Thyroid gland (tissue), 4 donors: Measurements from ENCODE around the gene FXYD6. TPM values are rescaled to one million over a fixed set of nuclear protein-coding genes. Genes with fewer than 3 reads are reported as not detected.
A peak's percentile ranks its signal among the peaks of the same experiment; 100 is the strongest.

Experiments used
- DNase-seq, 2 donors: peaks; one replicate each; pipeline ENCODE4 v3.0.0-alpha.2; 2019
- H3K27ac ChIP-seq, 3 donors: fragments of 200-600 bp; sonication (generic); 1 replicate in 2 of 3; 2 replicates in 1 of 3; pipeline ENCODE4 v1.5.1; 2016 to 2019; ENCODE audit warnings: mild to moderate bottlenecking in 1 of 3, moderate library complexity in 1 of 3
- H3K27me3 ChIP-seq: fragments of 200-600 bp; sonication (generic); one replicate; pipeline ENCODE4 v1.5.1; 2019
- H3K36me3 ChIP-seq, 2 donors: fragments of 200-600 bp; sonication (generic); one replicate each; pipeline ENCODE4 v1.5.1; 2016 to 2019
- H3K4me1 ChIP-seq, 2 donors: fragments of 200-600 bp; sonication (generic); one replicate each; pipeline ENCODE4 v1.5.1; 2017 to 2019
- H3K4me3 ChIP-seq, 3 donors: fragments of 200-600 bp; sonication (generic); replicated peaks in 1 of 3; 1 replicate in 2 of 3; 2 replicates in 1 of 3; pipeline ENCODE4 v1.5.1; 2016; ENCODE audit warnings: mild to moderate bottlenecking in 1 of 3
- H3K9me3 ChIP-seq: fragments of 200-600 bp; sonication (generic); one replicate; pipeline ENCODE4 v1.5.1; 2017
- POLR2A ChIP-seq, 2 donors: fragments of 450-650 bp; IDR thresholded peaks; one replicate each; pipeline ENCODE4 v1.6.1; 2017; ENCODE audit warnings: antibody characterized with exemption in 2 of 2, mild to moderate bottlenecking in 2 of 2, moderate library complexity in 1 of 2
- WGBS, 2 donors: methylation state at CpG; one replicate each; pipeline ENCODE4 v1.1.5; 2017; 5-methylcytosine and 5-hydroxymethylcytosine counted together
- intact Hi-C: fragments of 100-400 bp; cut with DNase I; formaldehyde crosslinking; loops from one replicate; pipeline ENCODE4 v1.15.1; 2023
- total RNA-seq, 4 donors: library from RNA; depleted of rRNA; stranded (reverse); fragments of >200 nt; gene quantifications; one replicate each; pipeline ENCODE4 v1.2.3, GENCODE V29; 2016
- TF ChIP-seq, protein P1 (sequence below), 6 experiments: fragments of 200-600 bp in 3 of 6; fragments of 450-650 bp in 3 of 6; sonication (generic) in 3 of 6; IDR thresholded peaks; one replicate each; pipeline ENCODE4 v1.5.1; 2016 to 2019; ENCODE audit warnings: antibody characterized with exemption in 6 of 6, mild to moderate bottlenecking in 2 of 6, inconsistent platforms in 1 of 6, moderate library complexity in 1 of 6

Gene FXYD6
- total RNA-seq, 4 donors from 2014 or later = 34.2 to 143 (median 88.6) TPM

DNA sequence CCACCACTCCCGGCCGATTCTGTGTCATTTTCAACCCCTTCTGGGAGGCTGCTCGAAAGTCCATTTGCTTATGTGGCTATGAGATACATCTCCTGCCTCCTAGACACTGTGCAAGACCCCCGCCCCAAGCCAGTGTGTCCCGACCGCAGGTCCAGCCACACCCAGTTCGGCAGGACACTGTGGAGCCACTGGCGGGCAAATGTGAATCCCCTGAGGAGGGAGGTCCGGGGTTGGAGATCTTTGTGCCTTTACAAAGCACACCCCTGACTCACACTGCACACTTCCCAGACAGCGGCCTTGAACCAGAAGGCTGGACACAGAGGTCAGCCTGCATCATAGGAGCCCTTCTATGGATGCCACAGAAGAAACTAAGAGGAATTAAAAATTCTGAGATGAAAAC lies 17.4 kb downstream of the FXYD6 start:
- no peak for TF ChIP-seq POLR2A (IDR thresholded peaks at IDR 0.05)
- TF ChIP-seq, protein P1, sequence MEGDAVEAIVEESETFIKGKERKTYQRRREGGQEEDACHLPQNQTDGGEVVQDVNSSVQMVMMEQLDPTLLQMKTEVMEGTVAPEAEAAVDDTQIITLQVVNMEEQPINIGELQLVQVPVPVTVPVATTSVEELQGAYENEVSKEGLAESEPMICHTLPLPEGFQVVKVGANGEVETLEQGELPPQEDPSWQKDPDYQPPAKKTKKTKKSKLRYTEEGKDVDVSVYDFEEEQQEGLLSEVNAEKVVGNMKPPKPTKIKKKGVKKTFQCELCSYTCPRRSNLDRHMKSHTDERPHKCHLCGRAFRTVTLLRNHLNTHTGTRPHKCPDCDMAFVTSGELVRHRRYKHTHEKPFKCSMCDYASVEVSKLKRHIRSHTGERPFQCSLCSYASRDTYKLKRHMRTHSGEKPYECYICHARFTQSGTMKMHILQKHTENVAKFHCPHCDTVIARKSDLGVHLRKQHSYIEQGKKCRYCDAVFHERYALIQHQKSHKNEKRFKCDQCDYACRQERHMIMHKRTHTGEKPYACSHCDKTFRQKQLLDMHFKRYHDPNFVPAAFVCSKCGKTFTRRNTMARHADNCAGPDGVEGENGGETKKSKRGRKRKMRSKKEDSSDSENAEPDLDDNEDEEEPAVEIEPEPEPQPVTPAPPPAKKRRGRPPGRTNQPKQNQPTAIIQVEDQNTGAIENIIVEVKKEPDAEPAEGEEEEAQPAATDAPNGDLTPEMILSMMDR (IDR thresholded peaks at IDR 0.05) = no peak
- no peaks in the 10 kb centered on the region for H3K9me3 ChIP-seq
- H3K36me3 ChIP-seq = no peaks in the 10 kb centered on the region
- no peak for DNase-seq
- H3K4me1 ChIP-seq = peaks cover 13 to 40% of the 10 kb centered on the region in 2 donors
- H3K27me3 ChIP-seq = no peaks in the 10 kb centered on the region
- WGBS, 2 donors = 90% methylated on average over 6 to 10 of the region's 10 CpGs
- no peak overlapping the region for H3K4me3 ChIP-seq
- H3K27ac ChIP-seq = no peak overlapping the region
- intact Hi-C loops = no loop called here

DNA sequence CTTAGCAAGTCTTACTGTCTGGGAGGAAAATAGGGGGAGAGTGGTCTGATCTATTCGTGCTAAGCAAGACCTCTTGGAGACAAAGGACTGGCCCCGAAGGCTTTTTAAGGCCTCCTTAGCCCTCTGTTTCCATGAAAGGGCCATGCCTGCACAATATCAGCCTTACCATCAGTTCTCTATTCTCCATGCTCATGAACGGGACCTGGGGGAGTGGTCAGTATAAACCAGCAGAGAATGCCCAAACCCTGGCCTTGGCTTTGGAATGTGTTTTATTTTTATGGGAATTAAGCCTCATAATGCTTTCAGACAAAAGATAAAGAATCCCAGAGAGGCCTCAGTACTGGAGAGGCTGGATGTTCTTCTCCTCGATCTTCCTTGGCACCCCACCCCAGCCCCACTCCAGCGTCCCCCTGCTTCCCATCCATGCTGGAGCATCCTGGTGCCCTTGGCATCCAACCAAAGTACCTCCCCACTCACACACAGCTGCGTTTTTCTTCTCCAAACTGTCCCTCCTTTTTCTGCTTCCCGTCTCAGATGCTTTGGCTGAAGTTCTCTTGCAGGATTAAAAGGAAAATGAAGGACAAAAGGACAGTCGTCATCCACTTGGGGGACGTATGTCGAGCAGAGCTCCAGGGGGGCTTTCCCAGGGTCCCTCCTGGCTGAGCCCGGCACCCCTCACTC lies 18.6 kb downstream of the FXYD6 start:
- no peaks in the 10 kb centered on the region for H3K36me3 ChIP-seq
- H3K27ac ChIP-seq = no peak overlapping the region
- intact Hi-C loops = no loop called here
- H3K4me3 ChIP-seq = no peak overlapping the region
- 66 to 71% methylated on average over 11 of the region's 11 CpGs for WGBS, 2 donors
- no peak for DNase-seq
- TF ChIP-seq, protein P1 (IDR thresholded peaks at IDR 0.05) = no peak
- TF ChIP-seq POLR2A (IDR thresholded peaks at IDR 0.05) = no peak
- H3K4me1 ChIP-seq = peaks cover 13 to 40% of the 10 kb centered on the region in 2 donors
- no peaks in the 10 kb centered on the region for H3K27me3 ChIP-seq
- H3K9me3 ChIP-seq = no peaks in the 10 kb centered on the region

DNA sequence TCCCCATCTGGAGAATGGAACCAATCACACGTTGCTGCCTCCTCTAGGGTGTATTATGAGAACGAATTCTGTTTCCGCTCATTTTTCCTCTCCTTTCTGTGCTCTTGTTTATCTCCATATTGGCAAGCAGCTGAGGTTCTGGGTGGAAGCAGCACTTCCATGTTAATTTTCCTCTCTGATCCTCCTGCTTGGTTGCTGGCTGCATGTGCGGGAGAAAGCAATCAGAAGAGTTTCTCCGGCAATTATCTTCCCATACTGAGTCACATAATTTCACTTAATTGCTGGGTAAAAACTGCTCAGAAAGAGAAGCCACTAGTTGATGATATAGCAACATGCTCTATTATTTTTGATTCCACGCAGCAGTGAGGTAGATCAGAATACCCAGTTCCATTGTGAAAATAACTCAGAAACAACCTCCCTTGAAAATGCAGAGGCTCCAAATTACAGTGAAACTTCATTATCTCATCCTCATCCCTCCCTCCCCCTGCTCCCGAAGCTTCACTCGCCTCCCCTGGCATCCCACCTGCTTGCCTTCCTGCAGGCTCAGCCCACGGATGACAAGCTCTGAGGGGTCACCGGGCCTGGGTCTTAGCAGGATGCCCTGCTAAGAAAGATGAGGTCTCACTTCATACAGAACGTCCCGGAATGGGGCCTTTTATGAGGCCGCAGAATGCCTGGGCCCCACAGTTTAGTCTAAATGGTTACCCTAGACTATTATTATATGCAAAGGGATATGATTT lies 20.4 kb downstream of the FXYD6 start:
- H3K27ac ChIP-seq = peak overlapping the region in 1 of 3 donors; percentile 52
- no peak for DNase-seq
- no peaks in the 10 kb centered on the region for H3K27me3 ChIP-seq
- WGBS, 2 donors = 81 to 83% methylated on average over 13 of the region's 13 CpGs
- H3K36me3 ChIP-seq = no peaks in the 10 kb centered on the region
- no peak for TF ChIP-seq POLR2A (IDR thresholded peaks at IDR 0.05)
- TF ChIP-seq, protein P1 (IDR thresholded peaks at IDR 0.05) = no peak
- intact Hi-C loops = no loop called here
- no peaks in the 10 kb centered on the region for H3K9me3 ChIP-seq
- no peak overlapping the region for H3K4me3 ChIP-seq
- H3K4me1 ChIP-seq = peaks cover 13 to 25% of the 10 kb centered on the region in 2 donors

DNA sequence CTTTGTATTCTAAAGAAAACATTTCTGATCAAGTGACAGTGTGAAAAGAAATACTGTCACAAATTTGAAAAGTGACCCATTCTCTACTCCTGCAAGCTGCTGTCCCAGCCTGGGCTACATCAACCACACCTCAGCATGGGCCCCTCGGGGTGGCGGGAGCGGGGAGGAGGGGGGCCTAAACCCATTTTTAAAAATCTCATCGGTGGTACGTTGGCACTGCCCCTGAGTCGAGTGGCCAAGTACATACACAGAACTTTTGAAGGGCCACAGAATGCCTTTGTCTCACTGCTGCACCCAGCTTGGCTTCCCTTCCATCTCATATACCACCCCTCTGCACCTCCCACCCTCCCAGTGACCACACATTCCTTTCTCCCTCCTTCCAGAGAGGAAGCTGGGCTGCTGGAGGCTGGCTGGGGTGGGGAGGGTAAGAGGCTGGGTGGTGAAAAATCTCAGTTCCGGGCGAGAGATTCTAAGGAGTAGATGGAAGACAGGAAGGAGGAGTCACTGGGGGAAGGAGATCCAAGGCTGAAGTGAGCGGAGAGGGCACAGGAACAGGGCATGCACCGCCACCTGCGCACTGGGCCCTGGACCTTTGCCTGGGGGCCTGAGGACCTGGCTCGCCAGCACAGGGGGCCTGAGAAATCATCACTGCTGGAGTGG lies 21.1 kb downstream of the FXYD6 start:
- intact Hi-C loops = no loop called here
- TF ChIP-seq POLR2A (IDR thresholded peaks at IDR 0.05) = no peak
- TF ChIP-seq, protein P1 (IDR thresholded peaks at IDR 0.05) = no peak
- Histone ChIP-seq H3K9me3 (no peaks in the 10 kb centered on the region), H3K27ac (peak overlapping the region in 2 of 3 donors; percentile 22 to 52), H3K27me3 (no peaks in the 10 kb centered on the region), H3K4me3 (no peak overlapping the region), H3K4me1 (peaks cover 13 to 24% of the 10 kb centered on the region in 2 donors), H3K36me3 (no peaks in the 10 kb centered on the region)
- peak; percentile 30 to 35 for DNase-seq
- WGBS, 2 donors = 23 to 44% methylated on average over 12 of the region's 12 CpGs
